Right lobe of liver (tissue), 4 donors: ENCODE measurements around the gene APOB.

Experiments
- POLR2A ChIP-seq: fragments of 450-650 bp; IDR thresholded peaks from one replicate; pipeline ENCODE4 v1.6.1; 2017; ENCODE audit warnings: antibody characterized with exemption, mild to moderate bottlenecking
- TF ChIP-seq, protein P1 (sequence below), 4 donors: fragments of 200-600 bp in 3 of 4; fragments of 450-650 bp in 1 of 4; IDR thresholded peaks; one replicate each; pipeline versions ENCODE4 v1.5.1 to v1.8.0; 2016 to 2022; ENCODE audit warnings: antibody characterized with exemption in 4 of 4, mild to moderate bottlenecking in 2 of 4
- donor health status: DM: no; HTN: no; CAD: no.
- donor health status: DM: no; HTN: no; CAD: no.
- donor health status: DM: no; HTN: yes; CAD: no.

- no peak for TF ChIP-seq POLR2A
- TF ChIP-seq, protein P1, sequence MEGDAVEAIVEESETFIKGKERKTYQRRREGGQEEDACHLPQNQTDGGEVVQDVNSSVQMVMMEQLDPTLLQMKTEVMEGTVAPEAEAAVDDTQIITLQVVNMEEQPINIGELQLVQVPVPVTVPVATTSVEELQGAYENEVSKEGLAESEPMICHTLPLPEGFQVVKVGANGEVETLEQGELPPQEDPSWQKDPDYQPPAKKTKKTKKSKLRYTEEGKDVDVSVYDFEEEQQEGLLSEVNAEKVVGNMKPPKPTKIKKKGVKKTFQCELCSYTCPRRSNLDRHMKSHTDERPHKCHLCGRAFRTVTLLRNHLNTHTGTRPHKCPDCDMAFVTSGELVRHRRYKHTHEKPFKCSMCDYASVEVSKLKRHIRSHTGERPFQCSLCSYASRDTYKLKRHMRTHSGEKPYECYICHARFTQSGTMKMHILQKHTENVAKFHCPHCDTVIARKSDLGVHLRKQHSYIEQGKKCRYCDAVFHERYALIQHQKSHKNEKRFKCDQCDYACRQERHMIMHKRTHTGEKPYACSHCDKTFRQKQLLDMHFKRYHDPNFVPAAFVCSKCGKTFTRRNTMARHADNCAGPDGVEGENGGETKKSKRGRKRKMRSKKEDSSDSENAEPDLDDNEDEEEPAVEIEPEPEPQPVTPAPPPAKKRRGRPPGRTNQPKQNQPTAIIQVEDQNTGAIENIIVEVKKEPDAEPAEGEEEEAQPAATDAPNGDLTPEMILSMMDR (IDR thresholded peaks at IDR 0.05), result no peak
Measured at GRCh38 chr2:20986024-20986939, 57.6 kb downstream of the APOB start.
